ENCODE results near the gene MTM1.

MTM1 gene

DNA sequence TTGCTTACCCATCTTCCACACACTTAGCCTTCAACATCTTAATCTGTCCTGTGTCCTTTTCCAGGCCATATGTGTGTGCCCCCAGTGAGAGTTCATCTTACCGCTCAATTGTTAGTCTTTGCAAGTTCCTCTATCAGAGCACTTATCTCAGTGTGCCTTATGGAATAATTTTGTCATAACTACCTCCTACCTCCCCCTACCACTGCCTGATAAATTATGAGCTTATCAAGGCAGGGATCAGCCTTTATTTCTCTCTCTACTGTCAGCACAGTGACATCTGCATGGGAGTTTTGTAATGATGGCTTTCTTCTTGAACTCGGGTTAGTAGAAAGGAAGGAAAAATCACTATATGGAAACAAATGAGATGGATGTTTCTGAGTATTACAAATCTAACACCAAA, 53.2 kb downstream of the MTM1 start:
- no peak for TF ChIP-seq POLR2AphosphoS5 (IDR thresholded peaks at IDR 0.05; ENCODE audit: low read depth, low read length)
- no peak for TF ChIP-seq SIN3A (IDR thresholded peaks at IDR 0.05; ENCODE audit: borderline replicate concordance, insufficient read depth, low read length)
- TF ChIP-seq, protein P1, sequence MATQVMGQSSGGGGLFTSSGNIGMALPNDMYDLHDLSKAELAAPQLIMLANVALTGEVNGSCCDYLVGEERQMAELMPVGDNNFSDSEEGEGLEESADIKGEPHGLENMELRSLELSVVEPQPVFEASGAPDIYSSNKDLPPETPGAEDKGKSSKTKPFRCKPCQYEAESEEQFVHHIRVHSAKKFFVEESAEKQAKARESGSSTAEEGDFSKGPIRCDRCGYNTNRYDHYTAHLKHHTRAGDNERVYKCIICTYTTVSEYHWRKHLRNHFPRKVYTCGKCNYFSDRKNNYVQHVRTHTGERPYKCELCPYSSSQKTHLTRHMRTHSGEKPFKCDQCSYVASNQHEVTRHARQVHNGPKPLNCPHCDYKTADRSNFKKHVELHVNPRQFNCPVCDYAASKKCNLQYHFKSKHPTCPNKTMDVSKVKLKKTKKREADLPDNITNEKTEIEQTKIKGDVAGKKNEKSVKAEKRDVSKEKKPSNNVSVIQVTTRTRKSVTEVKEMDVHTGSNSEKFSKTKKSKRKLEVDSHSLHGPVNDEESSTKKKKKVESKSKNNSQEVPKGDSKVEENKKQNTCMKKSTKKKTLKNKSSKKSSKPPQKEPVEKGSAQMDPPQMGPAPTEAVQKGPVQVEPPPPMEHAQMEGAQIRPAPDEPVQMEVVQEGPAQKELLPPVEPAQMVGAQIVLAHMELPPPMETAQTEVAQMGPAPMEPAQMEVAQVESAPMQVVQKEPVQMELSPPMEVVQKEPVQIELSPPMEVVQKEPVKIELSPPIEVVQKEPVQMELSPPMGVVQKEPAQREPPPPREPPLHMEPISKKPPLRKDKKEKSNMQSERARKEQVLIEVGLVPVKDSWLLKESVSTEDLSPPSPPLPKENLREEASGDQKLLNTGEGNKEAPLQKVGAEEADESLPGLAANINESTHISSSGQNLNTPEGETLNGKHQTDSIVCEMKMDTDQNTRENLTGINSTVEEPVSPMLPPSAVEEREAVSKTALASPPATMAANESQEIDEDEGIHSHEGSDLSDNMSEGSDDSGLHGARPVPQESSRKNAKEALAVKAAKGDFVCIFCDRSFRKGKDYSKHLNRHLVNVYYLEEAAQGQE (IDR thresholded peaks at IDR 0.05; ENCODE audit: insufficient read depth in 1 of 2, low read depth in 2 of 2, low read length in 2 of 2): no peak
- no peak for TF ChIP-seq FOXP2 (optimal IDR thresholded peaks at IDR 0.05; ENCODE audit: borderline replicate concordance, extremely low read depth, extremely low read length, insufficient read depth)
- TF ChIP-seq TAF1 (IDR thresholded peaks at IDR 0.05; ENCODE audit: borderline replicate concordance, insufficient read depth, low read length): no peak

DNA sequence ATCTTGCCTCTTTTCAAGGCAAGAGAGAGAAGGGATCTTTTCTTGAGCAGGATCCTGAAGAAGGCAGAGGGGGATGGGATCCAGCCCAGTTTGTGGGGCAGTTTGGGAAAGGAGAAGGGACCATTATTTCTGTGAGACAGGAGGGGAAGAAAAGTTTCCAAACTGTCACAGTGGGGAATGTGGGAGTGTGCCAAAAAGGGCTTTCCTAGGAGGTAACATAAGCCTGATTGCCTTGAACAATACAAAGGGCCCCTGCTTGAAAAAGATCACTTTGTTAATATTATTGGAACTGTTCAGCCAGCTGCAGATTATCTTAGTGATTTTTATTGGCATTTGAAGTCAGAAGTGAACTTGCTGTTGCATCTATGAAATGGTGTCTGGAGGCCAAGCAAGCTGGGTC, 55.2 kb downstream of the MTM1 start:
- TF ChIP-seq SIN3A (IDR thresholded peaks at IDR 0.05; ENCODE audit: borderline replicate concordance, insufficient read depth, low read length) (no peak), POLR2AphosphoS5 (IDR thresholded peaks at IDR 0.05; ENCODE audit: low read depth, low read length) (no peak), TAF1 (IDR thresholded peaks at IDR 0.05; ENCODE audit: borderline replicate concordance, insufficient read depth, low read length) (no peak), FOXP2 (optimal IDR thresholded peaks at IDR 0.05; ENCODE audit: borderline replicate concordance, extremely low read depth, extremely low read length, insufficient read depth) (no peak)
- TF ChIP-seq, protein P1 (IDR thresholded peaks at IDR 0.05; ENCODE audit: insufficient read depth in 1 of 2, low read depth in 2 of 2, low read length in 2 of 2): no peak

DNA sequence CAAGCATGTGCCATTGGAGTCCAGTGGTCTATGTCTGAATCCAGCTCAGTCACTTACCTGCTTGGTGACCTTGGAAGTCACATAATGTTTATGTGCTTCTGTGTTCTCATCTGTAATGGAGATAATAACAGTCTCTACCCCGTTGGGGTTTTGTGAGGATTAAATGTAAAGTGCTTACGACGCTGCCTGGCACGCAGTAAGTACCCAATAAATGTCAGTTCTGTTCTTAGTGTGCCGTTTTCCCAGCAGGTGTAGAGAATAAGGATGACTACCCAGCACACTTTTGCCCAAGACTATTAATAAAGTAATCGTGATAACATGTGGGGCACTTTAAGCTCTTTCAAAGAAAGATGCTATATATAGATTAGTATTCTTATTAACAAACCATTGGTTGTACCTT, 56.7 kb downstream of the MTM1 start:
- TF ChIP-seq TAF1 (IDR thresholded peaks at IDR 0.05; ENCODE audit: borderline replicate concordance, insufficient read depth, low read length) (no peak), POLR2AphosphoS5 (IDR thresholded peaks at IDR 0.05; ENCODE audit: low read depth, low read length) (no peak)

DNA sequence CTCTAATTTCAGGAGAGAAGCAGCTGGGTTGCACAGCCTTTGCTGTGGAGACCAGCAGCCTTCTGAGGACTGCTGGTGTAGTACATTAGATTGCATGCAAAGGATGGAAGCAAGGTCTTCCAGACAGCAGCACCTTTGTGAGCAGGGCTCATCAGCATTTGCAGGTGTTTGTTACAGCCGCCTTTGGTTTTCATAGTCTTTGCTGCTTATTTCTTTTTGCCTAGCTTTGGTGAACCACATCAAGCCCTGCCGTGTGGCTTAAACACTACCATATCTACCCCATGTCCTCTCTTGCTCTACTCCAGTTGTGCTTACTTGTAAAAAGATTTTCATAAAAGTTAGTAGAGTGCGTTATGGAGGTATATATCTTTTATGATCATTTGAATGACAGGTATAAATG, 57.5 kb downstream of the MTM1 start:
- TF ChIP-seq, protein P1 (IDR thresholded peaks at IDR 0.05; ENCODE audit: insufficient read depth in 1 of 2, low read depth in 2 of 2, low read length in 2 of 2): no peak
- TF ChIP-seq POLR2AphosphoS5 (IDR thresholded peaks at IDR 0.05; ENCODE audit: low read depth, low read length) (no peak), SIN3A (IDR thresholded peaks at IDR 0.05; ENCODE audit: borderline replicate concordance, insufficient read depth, low read length) (no peak), TAF1 (IDR thresholded peaks at IDR 0.05; ENCODE audit: borderline replicate concordance, insufficient read depth, low read length) (no peak), FOXP2 (optimal IDR thresholded peaks at IDR 0.05; ENCODE audit: borderline replicate concordance, extremely low read depth, extremely low read length, insufficient read depth) (no peak)

DNA sequence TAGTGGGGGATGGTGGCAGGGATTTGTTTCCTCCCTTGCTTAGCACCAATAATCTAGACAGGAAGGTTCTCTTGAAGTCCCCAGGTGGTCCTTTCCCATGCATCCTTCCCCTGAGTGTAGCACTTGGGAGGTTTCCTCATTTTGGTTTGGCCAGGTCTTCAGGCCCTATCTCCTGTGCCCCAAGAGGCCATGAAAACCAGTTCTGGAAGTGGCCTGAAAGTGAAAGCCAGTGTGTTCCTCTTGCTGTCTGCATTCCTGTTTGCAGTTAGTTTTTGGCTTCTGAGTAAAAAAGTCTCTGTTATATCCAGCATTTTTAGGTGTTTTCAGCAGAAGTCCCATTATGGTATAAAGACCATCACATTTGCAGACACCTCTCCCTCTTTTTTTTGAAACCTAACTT, 59.5 kb downstream of the MTM1 start:
- no peak for TF ChIP-seq TAF1 (IDR thresholded peaks at IDR 0.05; ENCODE audit: borderline replicate concordance, insufficient read depth, low read length)
- TF ChIP-seq, protein P1 (IDR thresholded peaks at IDR 0.05; ENCODE audit: insufficient read depth in 1 of 2, low read depth in 2 of 2, low read length in 2 of 2): no peak
- TF ChIP-seq POLR2AphosphoS5 (IDR thresholded peaks at IDR 0.05; ENCODE audit: low read depth, low read length): no peak

Measured in PFSK-1 (cell line).